ENCODE data around the gene PTPRR. TPM values are rescaled to one million over a fixed set of nuclear protein-coding genes. Genes with fewer than 3 reads are reported as not detected.
A peak's percentile ranks its signal among the peaks of the same experiment; 100 is the strongest.

The PTPRR gene
- polyA plus RNA-seq, 1 of the 3 experiments (the other 2 are of a cell fraction), result 1.4 TPM

DNA sequence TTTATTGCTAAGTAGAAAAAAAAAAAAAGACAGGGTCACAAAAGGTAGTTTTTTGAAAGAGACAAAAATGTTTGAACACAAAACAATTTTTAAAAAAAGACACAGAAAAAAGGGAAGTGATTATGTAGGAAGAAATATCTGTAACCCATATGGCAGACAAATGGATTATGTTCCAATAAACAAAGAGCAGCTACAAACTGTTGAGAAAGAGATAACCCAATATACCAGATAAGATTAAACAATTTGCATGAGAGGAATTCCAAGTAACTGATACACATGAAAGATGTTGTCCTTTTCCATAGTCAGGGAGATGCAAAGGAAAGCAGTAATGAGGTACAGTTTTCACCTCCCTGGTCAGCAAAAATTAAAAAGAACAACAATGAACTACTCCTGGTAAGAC, 44.9 kb downstream of the PTPRR start:
- H3K79me2 ChIP-seq (ENCODE audit: insufficient read depth), result no peaks in the 10 kb centered on the region
- no peak overlapping the region for H3K4me2 ChIP-seq
- TF ChIP-seq RCOR1 (IDR thresholded peaks at IDR 0.05; ENCODE audit: low read length) (peak; percentile 51; the same call in 1 of the 2 replicates), PBX3 (IDR thresholded peaks at IDR 0.05) (no peak)
- no peaks in the 10 kb centered on the region for H3F3A ChIP-seq (replicated peaks; ENCODE audit: insufficient read depth)
- H3K9me2 ChIP-seq, result no peaks in the 10 kb centered on the region
- H3K27me3 ChIP-seq (ENCODE audit: insufficient read depth), result no peaks in the 10 kb centered on the region
- H4K20me1 ChIP-seq (ENCODE audit: insufficient read depth), result no peaks in the 10 kb centered on the region
- H3K4me3 ChIP-seq (ENCODE audit: low read depth in 2 of 2, low read length in 1 of 2), result no peak overlapping the region
- H3K4me1 ChIP-seq (ENCODE audit: control insufficient read depth in 1 of 2, insufficient read depth in 2 of 2, low read depth in 1 of 2, low read length in 1 of 2), result peaks cover 0 to 3% of the 10 kb centered on the region in 2 experiments; a peak in 2 of 4 replicates
- no peak overlapping the region; a peak in 1 of 4 replicates for H3K27ac ChIP-seq (ENCODE audit: low read depth in 2 of 2, low read length in 1 of 2)
- CTCF ChIA-PET, result no interaction called here
- DNase-seq, result no peak
- H3K36me3 ChIP-seq (replicated peaks in 1 of 2; ENCODE audit: control insufficient read depth in 1 of 2, insufficient read depth in 2 of 2, low read length in 1 of 2), result no peaks in the 10 kb centered on the region
- H3K9ac ChIP-seq, result no peak overlapping the region
- POLR2A ChIA-PET, result no interaction called here
- no peak overlapping the region for H2AFZ ChIP-seq (ENCODE audit: low read depth)
- no peaks in the 10 kb centered on the region for H3K9me3 ChIP-seq

GRCh38 chr12:70854881-70855568, 65.5 kb downstream of the PTPRR start:
- POLR2A ChIA-PET, result no interaction called here
- Histone ChIP-seq H2AFZ (ENCODE audit: low read depth) (no peak overlapping the region), H4K20me1 (ENCODE audit: insufficient read depth) (no peaks in the 10 kb centered on the region), H3K9me3 (no peaks in the 10 kb centered on the region), H3F3A (replicated peaks; ENCODE audit: insufficient read depth) (no peaks in the 10 kb centered on the region), H3K36me3 (replicated peaks in 1 of 2; ENCODE audit: control insufficient read depth in 1 of 2, insufficient read depth in 2 of 2, low read length in 1 of 2) (no peaks in the 10 kb centered on the region), H3K27me3 (ENCODE audit: insufficient read depth) (no peaks in the 10 kb centered on the region), H3K4me3 (ENCODE audit: low read depth in 2 of 2, low read length in 1 of 2) (no peak overlapping the region), H3K9ac (no peak overlapping the region), H3K27ac (ENCODE audit: low read depth in 2 of 2, low read length in 1 of 2) (no peak overlapping the region; a peak in 1 of 4 replicates), H3K4me2 (no peak overlapping the region), H3K9me2 (no peaks in the 10 kb centered on the region), H3K79me2 (ENCODE audit: insufficient read depth) (no peaks in the 10 kb centered on the region), H3K4me1 (ENCODE audit: control insufficient read depth in 1 of 2, insufficient read depth in 2 of 2, low read depth in 1 of 2, low read length in 1 of 2) (peaks cover 0 to 5% of the 10 kb centered on the region in 2 experiments; a peak in 2 of 4 replicates)
- 63% methylated on average over 3 of the region's 3 CpGs for WGBS (ENCODE audit: low lambda C conversion rate)
- CTCF ChIA-PET, result interaction anchor here (0.6 to 1.5 kb wide), 3 partner anchors 9 to 121 kb away, joined by 3 read pairs; no protein-coding TSS in a partner anchor
- TF ChIP-seq TCF12 (IDR thresholded peaks at IDR 0.05) (no peak), TEAD4 (IDR thresholded peaks at IDR 0.05; ENCODE audit: borderline replicate concordance, insufficient read depth) (no peak), GABPA (IDR thresholded peaks at IDR 0.05; ENCODE audit: low read depth) (no peak), YY1 (IDR thresholded peaks at IDR 0.05; ENCODE audit: low read depth) (no peak), POLR2AphosphoS5 (IDR thresholded peaks at IDR 0.05; ENCODE audit: low read depth, low read length) (no peak), RCOR1 (IDR thresholded peaks at IDR 0.05; ENCODE audit: low read length) (no peak), RXRA (IDR thresholded peaks at IDR 0.05; ENCODE audit: borderline replicate concordance, low read depth) (no peak), MAX (IDR thresholded peaks at IDR 0.05; ENCODE audit: low read depth) (no peak), FOXJ3 (CRISPR knock-in tag; IDR thresholded peaks at IDR 0.05) (no peak), EP300 (IDR thresholded peaks at IDR 0.05; ENCODE audit: borderline replicate concordance in 1 of 2, low read depth in 1 of 2, low read length in 1 of 2) (no peak), CHD2 (IDR thresholded peaks at IDR 0.05; ENCODE audit: low read length, partially characterized antibody) (no peak), MEF2A (IDR thresholded peaks at IDR 0.05; ENCODE audit: borderline replicate concordance, low read depth) (no peak), PBX3 (IDR thresholded peaks at IDR 0.05) (no peak), FOXM1 (IDR thresholded peaks at IDR 0.05; ENCODE audit: low read depth) (no peak), ELF1 (IDR thresholded peaks at IDR 0.05) (no peak), TAF1 (IDR thresholded peaks at IDR 0.05; ENCODE audit: borderline replicate concordance, low read depth, low read length) (no peak)
- TF ChIP-seq, protein P1, sequence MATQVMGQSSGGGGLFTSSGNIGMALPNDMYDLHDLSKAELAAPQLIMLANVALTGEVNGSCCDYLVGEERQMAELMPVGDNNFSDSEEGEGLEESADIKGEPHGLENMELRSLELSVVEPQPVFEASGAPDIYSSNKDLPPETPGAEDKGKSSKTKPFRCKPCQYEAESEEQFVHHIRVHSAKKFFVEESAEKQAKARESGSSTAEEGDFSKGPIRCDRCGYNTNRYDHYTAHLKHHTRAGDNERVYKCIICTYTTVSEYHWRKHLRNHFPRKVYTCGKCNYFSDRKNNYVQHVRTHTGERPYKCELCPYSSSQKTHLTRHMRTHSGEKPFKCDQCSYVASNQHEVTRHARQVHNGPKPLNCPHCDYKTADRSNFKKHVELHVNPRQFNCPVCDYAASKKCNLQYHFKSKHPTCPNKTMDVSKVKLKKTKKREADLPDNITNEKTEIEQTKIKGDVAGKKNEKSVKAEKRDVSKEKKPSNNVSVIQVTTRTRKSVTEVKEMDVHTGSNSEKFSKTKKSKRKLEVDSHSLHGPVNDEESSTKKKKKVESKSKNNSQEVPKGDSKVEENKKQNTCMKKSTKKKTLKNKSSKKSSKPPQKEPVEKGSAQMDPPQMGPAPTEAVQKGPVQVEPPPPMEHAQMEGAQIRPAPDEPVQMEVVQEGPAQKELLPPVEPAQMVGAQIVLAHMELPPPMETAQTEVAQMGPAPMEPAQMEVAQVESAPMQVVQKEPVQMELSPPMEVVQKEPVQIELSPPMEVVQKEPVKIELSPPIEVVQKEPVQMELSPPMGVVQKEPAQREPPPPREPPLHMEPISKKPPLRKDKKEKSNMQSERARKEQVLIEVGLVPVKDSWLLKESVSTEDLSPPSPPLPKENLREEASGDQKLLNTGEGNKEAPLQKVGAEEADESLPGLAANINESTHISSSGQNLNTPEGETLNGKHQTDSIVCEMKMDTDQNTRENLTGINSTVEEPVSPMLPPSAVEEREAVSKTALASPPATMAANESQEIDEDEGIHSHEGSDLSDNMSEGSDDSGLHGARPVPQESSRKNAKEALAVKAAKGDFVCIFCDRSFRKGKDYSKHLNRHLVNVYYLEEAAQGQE (IDR thresholded peaks at IDR 0.05; ENCODE audit: low read depth, low read length), result no peak
- TF ChIP-seq, protein P2, sequence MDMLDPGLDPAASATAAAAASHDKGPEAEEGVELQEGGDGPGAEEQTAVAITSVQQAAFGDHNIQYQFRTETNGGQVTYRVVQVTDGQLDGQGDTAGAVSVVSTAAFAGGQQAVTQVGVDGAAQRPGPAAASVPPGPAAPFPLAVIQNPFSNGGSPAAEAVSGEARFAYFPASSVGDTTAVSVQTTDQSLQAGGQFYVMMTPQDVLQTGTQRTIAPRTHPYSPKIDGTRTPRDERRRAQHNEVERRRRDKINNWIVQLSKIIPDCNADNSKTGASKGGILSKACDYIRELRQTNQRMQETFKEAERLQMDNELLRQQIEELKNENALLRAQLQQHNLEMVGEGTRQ (IDR thresholded peaks at IDR 0.05; ENCODE audit: borderline replicate concordance, low read depth, low read length), result no peak
- DNase-seq, result no peak
